ENCODE data around the gene DNHD1. TPM values are rescaled to one million over a fixed set of nuclear protein-coding genes. Genes with fewer than 3 reads are reported as not detected.

Gene DNHD1
- total and polyA plus RNA-seq, 2 of the 8 experiments (the other 6 are each of a cell fraction or from before 2014, with no cell fraction given) = 5.0 to 6.8 TPM

DNA sequence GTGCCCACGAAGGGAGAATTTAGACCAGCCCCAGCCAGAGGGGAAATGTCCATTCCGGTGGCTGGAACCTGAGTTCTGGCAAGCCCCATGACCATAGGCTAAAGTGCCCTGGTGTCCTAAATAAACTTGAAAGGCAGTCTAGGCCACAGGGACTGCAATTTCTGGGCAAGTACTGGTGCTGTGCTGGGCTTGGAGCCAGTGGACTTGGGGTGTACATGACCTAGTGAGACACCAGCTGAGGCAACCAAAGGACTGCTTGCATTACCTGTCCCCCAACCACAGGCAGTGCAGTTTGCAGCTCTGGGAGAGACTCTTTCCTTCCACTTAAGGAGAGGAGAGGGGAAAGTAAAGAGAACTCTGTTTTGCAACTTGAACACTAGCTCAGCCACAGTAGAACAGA, 82.6 kb downstream of the DNHD1 start (continued):
- TF ChIP-seq, protein P1, sequence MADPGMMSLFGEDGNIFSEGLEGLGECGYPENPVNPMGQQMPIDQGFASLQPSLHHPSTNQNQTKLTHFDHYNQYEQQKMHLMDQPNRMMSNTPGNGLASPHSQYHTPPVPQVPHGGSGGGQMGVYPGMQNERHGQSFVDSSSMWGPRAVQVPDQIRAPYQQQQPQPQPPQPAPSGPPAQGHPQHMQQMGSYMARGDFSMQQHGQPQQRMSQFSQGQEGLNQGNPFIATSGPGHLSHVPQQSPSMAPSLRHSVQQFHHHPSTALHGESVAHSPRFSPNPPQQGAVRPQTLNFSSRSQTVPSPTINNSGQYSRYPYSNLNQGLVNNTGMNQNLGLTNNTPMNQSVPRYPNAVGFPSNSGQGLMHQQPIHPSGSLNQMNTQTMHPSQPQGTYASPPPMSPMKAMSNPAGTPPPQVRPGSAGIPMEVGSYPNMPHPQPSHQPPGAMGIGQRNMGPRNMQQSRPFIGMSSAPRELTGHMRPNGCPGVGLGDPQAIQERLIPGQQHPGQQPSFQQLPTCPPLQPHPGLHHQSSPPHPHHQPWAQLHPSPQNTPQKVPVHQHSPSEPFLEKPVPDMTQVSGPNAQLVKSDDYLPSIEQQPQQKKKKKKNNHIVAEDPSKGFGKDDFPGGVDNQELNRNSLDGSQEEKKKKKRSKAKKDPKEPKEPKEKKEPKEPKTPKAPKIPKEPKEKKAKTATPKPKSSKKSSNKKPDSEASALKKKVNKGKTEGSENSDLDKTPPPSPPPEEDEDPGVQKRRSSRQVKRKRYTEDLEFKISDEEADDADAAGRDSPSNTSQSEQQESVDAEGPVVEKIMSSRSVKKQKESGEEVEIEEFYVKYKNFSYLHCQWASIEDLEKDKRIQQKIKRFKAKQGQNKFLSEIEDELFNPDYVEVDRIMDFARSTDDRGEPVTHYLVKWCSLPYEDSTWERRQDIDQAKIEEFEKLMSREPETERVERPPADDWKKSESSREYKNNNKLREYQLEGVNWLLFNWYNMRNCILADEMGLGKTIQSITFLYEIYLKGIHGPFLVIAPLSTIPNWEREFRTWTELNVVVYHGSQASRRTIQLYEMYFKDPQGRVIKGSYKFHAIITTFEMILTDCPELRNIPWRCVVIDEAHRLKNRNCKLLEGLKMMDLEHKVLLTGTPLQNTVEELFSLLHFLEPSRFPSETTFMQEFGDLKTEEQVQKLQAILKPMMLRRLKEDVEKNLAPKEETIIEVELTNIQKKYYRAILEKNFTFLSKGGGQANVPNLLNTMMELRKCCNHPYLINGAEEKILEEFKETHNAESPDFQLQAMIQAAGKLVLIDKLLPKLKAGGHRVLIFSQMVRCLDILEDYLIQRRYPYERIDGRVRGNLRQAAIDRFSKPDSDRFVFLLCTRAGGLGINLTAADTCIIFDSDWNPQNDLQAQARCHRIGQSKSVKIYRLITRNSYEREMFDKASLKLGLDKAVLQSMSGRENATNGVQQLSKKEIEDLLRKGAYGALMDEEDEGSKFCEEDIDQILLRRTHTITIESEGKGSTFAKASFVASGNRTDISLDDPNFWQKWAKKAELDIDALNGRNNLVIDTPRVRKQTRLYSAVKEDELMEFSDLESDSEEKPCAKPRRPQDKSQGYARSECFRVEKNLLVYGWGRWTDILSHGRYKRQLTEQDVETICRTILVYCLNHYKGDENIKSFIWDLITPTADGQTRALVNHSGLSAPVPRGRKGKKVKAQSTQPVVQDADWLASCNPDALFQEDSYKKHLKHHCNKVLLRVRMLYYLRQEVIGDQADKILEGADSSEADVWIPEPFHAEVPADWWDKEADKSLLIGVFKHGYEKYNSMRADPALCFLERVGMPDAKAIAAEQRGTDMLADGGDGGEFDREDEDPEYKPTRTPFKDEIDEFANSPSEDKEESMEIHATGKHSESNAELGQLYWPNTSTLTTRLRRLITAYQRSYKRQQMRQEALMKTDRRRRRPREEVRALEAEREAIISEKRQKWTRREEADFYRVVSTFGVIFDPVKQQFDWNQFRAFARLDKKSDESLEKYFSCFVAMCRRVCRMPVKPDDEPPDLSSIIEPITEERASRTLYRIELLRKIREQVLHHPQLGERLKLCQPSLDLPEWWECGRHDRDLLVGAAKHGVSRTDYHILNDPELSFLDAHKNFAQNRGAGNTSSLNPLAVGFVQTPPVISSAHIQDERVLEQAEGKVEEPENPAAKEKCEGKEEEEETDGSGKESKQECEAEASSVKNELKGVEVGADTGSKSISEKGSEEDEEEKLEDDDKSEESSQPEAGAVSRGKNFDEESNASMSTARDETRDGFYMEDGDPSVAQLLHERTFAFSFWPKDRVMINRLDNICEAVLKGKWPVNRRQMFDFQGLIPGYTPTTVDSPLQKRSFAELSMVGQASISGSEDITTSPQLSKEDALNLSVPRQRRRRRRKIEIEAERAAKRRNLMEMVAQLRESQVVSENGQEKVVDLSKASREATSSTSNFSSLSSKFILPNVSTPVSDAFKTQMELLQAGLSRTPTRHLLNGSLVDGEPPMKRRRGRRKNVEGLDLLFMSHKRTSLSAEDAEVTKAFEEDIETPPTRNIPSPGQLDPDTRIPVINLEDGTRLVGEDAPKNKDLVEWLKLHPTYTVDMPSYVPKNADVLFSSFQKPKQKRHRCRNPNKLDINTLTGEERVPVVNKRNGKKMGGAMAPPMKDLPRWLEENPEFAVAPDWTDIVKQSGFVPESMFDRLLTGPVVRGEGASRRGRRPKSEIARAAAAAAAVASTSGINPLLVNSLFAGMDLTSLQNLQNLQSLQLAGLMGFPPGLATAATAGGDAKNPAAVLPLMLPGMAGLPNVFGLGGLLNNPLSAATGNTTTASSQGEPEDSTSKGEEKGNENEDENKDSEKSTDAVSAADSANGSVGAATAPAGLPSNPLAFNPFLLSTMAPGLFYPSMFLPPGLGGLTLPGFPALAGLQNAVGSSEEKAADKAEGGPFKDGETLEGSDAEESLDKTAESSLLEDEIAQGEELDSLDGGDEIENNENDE (IDR thresholded peaks at IDR 0.05; ENCODE audit: insufficient replicate concordance, low read length) = no peak
- no peak for TF ChIP-seq PHF8 (conservative IDR thresholded peaks at IDR 0.05; ENCODE audit: low read depth, low read length)

Data from H1 (cell line).